Measurements from ENCODE around the gene CASKIN2. TPM values are rescaled to one million over a fixed set of nuclear protein-coding genes. Genes with fewer than 3 reads are reported as not detected.
"Not testable (repeated sequence)": the region's sequence is repeated elsewhere in the genome, so short reads cannot be mapped to it uniquely, and the experiment has no call there.

Gene CASKIN2
- total RNA-seq, 2 experiments from 2014 or later = 1.0 to 1.1 TPM

DNA sequence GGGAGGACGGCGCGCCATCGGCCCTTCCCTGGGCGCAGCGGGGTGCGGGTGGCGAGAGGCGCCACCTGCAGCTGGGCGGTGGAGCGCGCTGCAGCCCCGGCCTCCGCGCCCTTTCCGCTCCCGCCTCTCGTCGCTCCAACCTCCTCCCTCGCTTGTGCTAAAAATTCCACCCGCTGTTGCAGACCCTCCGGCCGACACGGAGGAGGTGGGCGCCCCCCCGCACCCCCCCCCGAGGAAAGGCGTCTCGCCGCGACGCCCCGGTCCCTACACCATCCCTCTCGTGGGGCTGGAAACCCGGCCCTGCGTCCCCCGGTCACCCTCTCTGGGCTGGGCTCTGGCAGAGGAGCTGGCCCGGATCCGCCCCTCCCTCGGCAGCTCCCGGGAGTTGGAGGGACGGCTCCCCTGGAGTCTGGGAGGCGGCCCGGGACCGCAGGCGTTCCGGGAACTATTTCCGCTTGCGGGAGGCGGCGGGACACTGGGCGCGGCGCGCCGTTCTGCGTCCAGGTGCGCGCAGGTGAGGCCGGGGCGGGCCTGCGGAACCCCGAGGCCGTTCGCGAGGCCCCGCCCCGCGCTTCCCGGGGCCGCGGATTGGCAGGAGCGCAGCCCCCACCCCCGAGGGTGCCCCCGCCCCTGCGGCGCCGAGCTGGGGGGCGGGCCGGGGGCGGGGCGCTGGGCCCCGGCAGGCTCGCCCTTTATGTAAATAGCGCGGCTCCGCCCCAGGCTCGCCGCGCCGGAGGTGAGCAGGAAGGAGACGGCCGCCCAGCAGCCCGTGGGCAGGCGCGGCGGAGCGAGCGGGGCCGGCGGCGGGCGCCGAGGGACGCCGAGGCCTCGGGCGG lies 9.9 kb upstream of the CASKIN2 start, which contains the start of gene LLGL2:
LLGL2 (plus strand) TSS at position 728 of the 836 bp plus-strand sequence. CDS start 17,730 bp downstream, outside the sequence.
- H3K9me3 Mint-ChIP-seq = no peaks in the 10 kb centered on the region
- no peak within 1 kb of the TSS for H3K27ac Mint-ChIP-seq
- peaks cover 1% of the 10 kb centered on the region for H3K36me3 Mint-ChIP-seq (ENCODE audit: low read depth)
- CTCF ChIA-PET = interaction anchor here (0.7 to 1.0 kb wide), 3 partner anchors 9 to 100 kb away, joined by 4 read pairs; partner anchors contain the start of gene TSEN54
- H3K4me3 Mint-ChIP-seq = peak within 1 kb of the TSS; percentile 58
- peak; percentile 74 for DNase-seq
- no peaks in the 10 kb centered on the region for H3K27me3 Mint-ChIP-seq (ENCODE audit: low read depth)
- peaks cover 9% of the 10 kb centered on the region for H3K4me1 Mint-ChIP-seq (ENCODE audit: low read depth)
- intact Hi-C loops (cut with micrococcal nuclease) = loop anchor here (1.0 to 2.0 kb wide), 4 partner anchors 9 to 236 kb away; partner anchors contain the start of genes SLC25A19 and TSEN54

DNA sequence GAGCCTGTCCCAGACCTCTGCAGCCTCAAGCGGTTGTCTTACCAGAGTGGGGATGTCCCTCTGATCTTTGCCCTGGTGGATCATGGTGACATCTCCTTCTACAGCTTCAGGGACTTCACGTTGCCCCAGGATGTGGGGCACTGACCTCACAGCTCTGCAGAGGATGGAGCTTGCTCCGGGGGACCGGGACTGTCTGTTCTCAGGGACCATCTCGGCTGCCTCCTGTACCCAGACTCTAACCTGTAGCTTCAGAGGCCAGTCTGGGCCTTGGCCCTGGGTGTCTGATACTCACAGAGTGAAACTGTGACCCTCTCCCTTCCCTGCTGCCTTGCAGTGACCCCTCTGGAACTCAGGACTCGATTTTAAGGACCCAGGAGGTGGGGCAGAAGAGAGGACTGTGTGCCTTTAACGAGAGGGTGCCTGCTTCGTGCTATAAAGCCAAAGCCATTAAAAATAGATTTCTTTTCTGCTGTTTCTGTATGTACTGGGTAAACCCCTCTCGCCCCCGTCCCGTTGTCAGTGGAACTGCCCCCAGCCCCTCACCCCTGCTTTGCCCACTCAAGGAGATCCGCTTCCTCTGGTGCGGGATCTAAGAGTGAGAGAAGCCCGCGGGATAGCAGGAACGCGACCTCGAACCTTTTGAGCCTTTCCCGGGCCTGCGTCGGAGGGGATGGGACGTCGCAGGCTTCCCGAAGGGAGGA lies 9.1 kb upstream of the CASKIN2 start:
- DNase-seq = no peak
- H3K4me1 Mint-ChIP-seq (ENCODE audit: low read depth) = peaks cover 9% of the 10 kb centered on the region
- intact Hi-C loops (cut with micrococcal nuclease) = loop anchor here (2.0 kb wide), 3 partner anchors 64 to 236 kb away; partner anchors contain the start of gene SLC25A19
- H3K27me3 Mint-ChIP-seq (ENCODE audit: low read depth) = no peaks in the 10 kb centered on the region
- CTCF ChIA-PET = interaction anchor here (0.9 to 1.0 kb wide), 3 partner anchors 8 to 99 kb away, joined by 3 to 4 read pairs (median 4); partner anchors contain the start of gene TSEN54
- H3K4me3 Mint-ChIP-seq = peak overlapping the region; percentile 45
- no peak overlapping the region for H3K27ac Mint-ChIP-seq
- H3K9me3 Mint-ChIP-seq = no peaks in the 10 kb centered on the region
- peaks cover 5% of the 10 kb centered on the region for H3K36me3 Mint-ChIP-seq (ENCODE audit: low read depth)

DNA sequence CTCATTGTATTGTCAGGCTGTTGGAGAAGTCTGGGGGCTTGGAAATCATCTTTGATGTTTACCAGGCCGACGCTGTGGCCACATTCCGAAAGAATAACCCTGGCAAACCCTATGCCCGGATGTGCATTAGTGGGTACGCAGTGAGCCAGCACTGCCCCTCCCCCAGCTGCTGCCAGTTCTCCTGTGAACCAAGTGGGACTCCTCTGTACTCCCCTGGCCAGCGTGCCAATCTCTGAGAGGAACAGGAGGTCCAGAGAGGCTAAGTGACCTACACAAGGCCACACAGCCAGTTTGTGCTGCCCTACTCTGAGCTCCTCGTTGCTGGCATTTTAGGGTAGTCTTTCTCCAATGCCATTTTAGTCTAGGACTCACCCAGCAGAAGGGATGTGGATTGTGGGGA lies 8.3 kb upstream of the CASKIN2 start:
- Mint-ChIP-seq H3K36me3 (ENCODE audit: low read depth) (peaks cover 8% of the 10 kb centered on the region), H3K9me3 (no peaks in the 10 kb centered on the region), H3K4me1 (ENCODE audit: low read depth) (peaks cover 12% of the 10 kb centered on the region), H3K27me3 (ENCODE audit: low read depth) (no peaks in the 10 kb centered on the region), H3K4me3 (no peak overlapping the region), H3K27ac (no peak overlapping the region)
- intact Hi-C loops (cut with micrococcal nuclease) = loop anchor here (2.0 kb wide), 3 partner anchors 65 to 235 kb away; partner anchors contain the start of gene SLC25A19
- CTCF ChIA-PET = interaction anchor here (1.0 kb wide), 1 partner anchor 97 kb away, joined by 3 read pairs; no protein-coding TSS in a partner anchor
- DNase-seq = no peak

DNA sequence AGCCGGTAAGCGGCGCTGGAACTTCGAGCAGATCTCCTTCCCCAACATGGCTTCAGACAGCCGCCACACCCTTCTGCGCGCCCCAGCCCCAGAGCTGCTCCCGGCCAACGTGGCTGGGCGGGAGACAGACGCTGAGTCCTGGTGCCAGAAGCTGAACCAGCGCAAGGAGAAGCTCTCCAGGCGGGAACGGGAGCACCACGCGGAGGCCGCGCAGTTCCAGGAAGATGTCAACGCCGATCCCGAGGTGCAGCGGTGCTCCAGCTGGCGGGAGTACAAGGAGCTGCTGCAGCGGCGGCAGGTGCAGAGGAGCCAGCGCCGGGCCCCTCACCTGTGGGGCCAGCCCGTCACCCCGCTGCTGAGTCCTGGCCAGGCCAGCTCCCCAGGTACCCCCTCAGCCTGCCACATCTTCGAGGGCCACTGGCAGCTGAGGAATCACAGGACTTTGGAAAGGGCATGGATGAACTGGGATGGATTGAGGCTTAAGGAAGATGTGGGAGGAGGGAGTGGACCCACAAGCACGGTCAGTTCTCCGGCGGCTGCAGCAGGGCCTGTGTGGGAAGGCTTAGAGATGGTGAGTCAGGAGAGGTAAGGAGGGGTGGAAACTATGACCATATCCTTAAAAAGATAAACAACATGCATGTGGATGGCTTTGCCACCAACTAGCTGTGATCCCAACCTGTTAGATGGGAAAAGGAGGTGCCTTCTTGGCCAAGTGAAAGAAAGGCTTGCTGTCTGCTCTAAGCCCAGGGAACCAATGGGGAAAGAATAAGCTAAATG lies 6.8 kb upstream of the CASKIN2 start:
- intact Hi-C loops (cut with micrococcal nuclease) = no loop called here
- H3K4me1 Mint-ChIP-seq (ENCODE audit: low read depth) = peaks cover 26% of the 10 kb centered on the region
- H3K36me3 Mint-ChIP-seq (ENCODE audit: low read depth) = peaks cover 18% of the 10 kb centered on the region
- DNase-seq = no peak
- H3K9me3 Mint-ChIP-seq = no peaks in the 10 kb centered on the region
- no peak overlapping the region for H3K27ac Mint-ChIP-seq
- no peaks in the 10 kb centered on the region for H3K27me3 Mint-ChIP-seq (ENCODE audit: low read depth)
- no peak overlapping the region for H3K4me3 Mint-ChIP-seq
- CTCF ChIA-PET = interaction anchor here (1.4 kb wide), 1 partner anchor 94 kb away, joined by 3 read pairs; no protein-coding TSS in a partner anchor

DNA sequence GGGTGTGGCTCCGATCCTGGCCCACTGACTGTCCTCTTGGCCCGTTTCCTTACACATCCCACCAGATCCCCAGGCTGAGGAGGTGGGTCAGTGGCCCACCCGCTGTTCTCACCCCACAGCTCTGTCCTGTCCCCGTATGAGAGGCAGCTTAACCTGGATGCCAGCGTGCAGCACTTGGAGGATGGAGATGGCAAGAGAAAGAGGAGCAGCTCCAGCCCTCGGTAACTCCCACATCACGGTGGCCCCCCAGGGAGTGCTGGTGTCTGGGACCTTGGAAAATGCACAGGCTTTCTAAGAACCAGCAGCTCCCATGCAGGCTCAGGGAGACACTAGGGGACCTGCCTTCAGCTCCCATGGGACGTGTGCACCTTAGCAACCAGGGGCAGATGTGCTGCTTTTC lies 6.0 kb upstream of the CASKIN2 start:
- intact Hi-C loops (cut with micrococcal nuclease) = no loop called here

DNA sequence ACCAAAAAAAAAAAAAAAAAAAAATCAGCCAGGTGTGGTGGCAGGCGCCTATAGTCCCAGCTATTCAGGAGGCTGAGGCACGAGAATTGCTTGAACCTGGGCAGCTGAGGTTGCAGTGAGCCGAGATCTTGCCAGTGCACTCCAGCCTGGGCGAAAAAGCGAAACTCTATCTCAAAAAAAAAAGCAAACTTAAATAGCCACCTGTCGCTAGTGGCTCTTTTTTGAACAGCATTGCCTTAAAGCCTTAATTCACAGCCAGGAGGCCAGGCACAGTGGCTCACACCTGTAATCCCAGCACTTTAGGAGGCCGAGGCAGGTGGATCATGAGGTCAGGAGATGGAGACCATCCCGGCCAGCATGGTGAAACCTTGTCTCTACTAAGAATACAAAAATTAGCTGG lies 5.1 kb upstream of the CASKIN2 start:
- DNase-seq; intact Hi-C loops (cut with micrococcal nuclease); H3K9me3 Mint-ChIP-seq; H3K4me3 Mint-ChIP-seq; H3K27me3 Mint-ChIP-seq (ENCODE audit: low read depth); H3K27ac Mint-ChIP-seq: not testable (repeated sequence)
- CTCF ChIA-PET = interaction anchor here (0.6 kb wide), 1 partner anchor 114 kb away, joined by 3 read pairs; no protein-coding TSS in a partner anchor
- Mint-ChIP-seq H3K4me1 (ENCODE audit: low read depth) (peaks cover 20% of the 10 kb centered on the region), H3K36me3 (ENCODE audit: low read depth) (peaks cover 18% of the 10 kb centered on the region)

More for the DNA sequence above, 6.0 kb upstream of the CASKIN2 start:
- DNase-seq = no peak
- Mint-ChIP-seq H3K27me3 (ENCODE audit: low read depth) (no peaks in the 10 kb centered on the region), H3K36me3 (ENCODE audit: low read depth) (peaks cover 18% of the 10 kb centered on the region), H3K4me1 (ENCODE audit: low read depth) (peaks cover 22% of the 10 kb centered on the region), H3K9me3 (no peaks in the 10 kb centered on the region), H3K4me3 (no peak overlapping the region), H3K27ac (no peak overlapping the region)
- CTCF ChIA-PET = interaction anchor here (0.6 to 1.4 kb wide), 2 partner anchors 79 to 93 kb away, joined by 3 read pairs; no protein-coding TSS in a partner anchor

DNA sequence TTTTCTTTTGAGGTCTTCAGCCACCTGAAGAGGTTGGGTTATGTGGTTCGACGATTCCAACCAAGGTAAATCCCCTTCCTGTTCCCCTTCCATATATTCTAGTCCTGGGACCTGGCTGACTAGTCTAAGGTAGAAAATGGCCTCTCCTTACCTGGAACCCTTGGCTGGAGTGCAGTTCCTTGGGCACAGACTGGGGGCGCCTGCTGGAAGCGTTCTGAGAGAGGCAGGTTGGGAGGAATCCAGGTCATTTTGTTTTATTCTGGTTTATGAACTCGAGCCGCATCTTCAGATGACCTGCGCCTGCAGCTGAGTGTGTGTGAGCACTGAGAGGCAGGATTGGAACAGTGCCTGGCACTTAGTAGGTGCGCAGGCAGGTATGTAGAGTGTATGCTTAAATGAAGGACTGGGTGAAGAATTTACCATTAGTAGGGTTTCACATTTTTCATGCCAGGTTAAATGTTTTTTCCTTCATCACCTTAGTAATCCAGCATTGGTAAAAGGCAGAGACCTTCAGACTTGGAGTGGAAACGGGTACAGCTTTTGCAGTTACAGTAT lies 3.7 kb upstream of the CASKIN2 start:
- Mint-ChIP-seq H3K4me3 (no peak overlapping the region), H3K36me3 (ENCODE audit: low read depth) (peaks cover 18% of the 10 kb centered on the region), H3K4me1 (ENCODE audit: low read depth) (peaks cover 22% of the 10 kb centered on the region), H3K27me3 (ENCODE audit: low read depth) (no peaks in the 10 kb centered on the region), H3K9me3 (no peaks in the 10 kb centered on the region), H3K27ac (no peak overlapping the region)
- DNase-seq = no peak
- intact Hi-C loops (cut with micrococcal nuclease) = loop anchor here (5.0 to 10.0 kb wide), 2 partner anchors 233 to 254 kb away; partner anchors contain the start of genes GGA3 and MRPS7
- CTCF ChIA-PET = interaction anchor here (0.6 kb wide), 1 partner anchor 59 kb away, joined by 3 read pairs; no protein-coding TSS in a partner anchor

DNA sequence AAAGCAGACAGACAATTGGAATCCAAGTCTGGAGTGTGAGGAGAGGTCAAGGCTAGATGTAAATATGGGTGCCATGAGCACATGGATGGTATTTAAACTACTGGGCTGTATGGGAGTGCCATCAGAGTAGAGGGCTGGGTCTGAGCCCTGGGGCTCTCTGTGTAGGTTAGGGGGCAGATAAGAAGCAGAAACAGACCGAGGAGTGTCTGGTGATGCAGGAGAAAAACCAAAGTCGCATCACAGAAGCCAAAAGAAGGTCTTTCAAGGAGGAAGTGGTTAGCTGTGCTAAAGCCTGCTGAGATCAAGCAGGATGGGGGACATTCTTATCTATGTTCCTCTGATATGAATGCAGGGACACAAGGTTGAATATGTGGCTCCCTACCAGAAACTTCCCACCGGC lies 2.9 kb upstream of the CASKIN2 start:
- intact Hi-C loops (cut with micrococcal nuclease) = loop anchor here (5.0 to 10.0 kb wide), 2 partner anchors 234 to 253 kb away; partner anchors contain the start of genes GGA3 and MRPS7
- peaks cover 18% of the 10 kb centered on the region for H3K36me3 Mint-ChIP-seq (ENCODE audit: low read depth)
- peaks cover 23% of the 10 kb centered on the region for H3K4me1 Mint-ChIP-seq (ENCODE audit: low read depth)
- H3K27ac Mint-ChIP-seq = no peak overlapping the region
- no peaks in the 10 kb centered on the region for H3K27me3 Mint-ChIP-seq (ENCODE audit: low read depth)
- CTCF ChIA-PET = interaction anchor here (0.6 to 1.1 kb wide), 2 partner anchors 19 to 65 kb away, joined by 3 to 4 read pairs; no protein-coding TSS in a partner anchor
- no peaks in the 10 kb centered on the region for H3K9me3 Mint-ChIP-seq
- DNase-seq = no peak
- peak overlapping the region; percentile 81 for H3K4me3 Mint-ChIP-seq

DNA sequence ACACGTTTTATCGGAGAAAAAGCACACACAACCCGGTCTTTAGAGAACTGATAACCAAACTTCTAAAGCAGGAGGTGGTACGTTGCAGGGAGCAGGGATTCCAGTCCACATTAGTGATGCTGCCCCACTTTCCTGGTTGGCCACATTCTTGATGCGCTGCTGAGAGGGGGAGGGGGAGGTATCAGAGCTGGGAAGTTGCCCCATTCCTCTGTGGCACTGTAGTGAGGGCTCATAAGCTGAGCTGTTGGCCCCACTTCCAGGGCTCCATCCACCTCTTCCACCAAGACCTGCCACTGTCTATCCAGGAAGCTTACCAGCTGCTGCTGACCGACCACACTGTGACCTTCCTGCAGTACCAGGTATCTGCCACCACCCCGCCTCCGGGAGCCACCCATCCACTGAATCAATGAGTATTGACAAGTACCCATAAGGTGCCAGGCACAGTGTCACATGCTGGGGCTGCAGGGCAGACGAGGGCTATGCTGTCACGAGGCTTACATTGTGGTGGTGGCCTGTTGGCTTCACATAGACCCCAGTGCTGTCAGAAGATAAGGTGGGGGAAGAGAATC lies 2.0 kb upstream of the CASKIN2 start:
- DNase-seq = peak; percentile 48
- CTCF ChIA-PET = interaction anchor here (0.6 to 1.1 kb wide), 4 partner anchors 20 to 228 kb away, joined by 3 to 4 read pairs (median 3); partner anchors contain the start of gene SLC25A19
- H3K27ac Mint-ChIP-seq = no peak overlapping the region
- no peaks in the 10 kb centered on the region for H3K27me3 Mint-ChIP-seq (ENCODE audit: low read depth)
- intact Hi-C loops (cut with micrococcal nuclease) = loop anchor here (2.0 to 10.0 kb wide), 5 partner anchors 71 to 253 kb away; partner anchors contain the start of genes GGA3, MRPS7, RECQL5 and SAP30BP
- peaks cover 23% of the 10 kb centered on the region for H3K4me1 Mint-ChIP-seq (ENCODE audit: low read depth)
- peak overlapping the region; percentile 81 for H3K4me3 Mint-ChIP-seq
- peaks cover 18% of the 10 kb centered on the region for H3K36me3 Mint-ChIP-seq (ENCODE audit: low read depth)
- no peaks in the 10 kb centered on the region for H3K9me3 Mint-ChIP-seq

DNA sequence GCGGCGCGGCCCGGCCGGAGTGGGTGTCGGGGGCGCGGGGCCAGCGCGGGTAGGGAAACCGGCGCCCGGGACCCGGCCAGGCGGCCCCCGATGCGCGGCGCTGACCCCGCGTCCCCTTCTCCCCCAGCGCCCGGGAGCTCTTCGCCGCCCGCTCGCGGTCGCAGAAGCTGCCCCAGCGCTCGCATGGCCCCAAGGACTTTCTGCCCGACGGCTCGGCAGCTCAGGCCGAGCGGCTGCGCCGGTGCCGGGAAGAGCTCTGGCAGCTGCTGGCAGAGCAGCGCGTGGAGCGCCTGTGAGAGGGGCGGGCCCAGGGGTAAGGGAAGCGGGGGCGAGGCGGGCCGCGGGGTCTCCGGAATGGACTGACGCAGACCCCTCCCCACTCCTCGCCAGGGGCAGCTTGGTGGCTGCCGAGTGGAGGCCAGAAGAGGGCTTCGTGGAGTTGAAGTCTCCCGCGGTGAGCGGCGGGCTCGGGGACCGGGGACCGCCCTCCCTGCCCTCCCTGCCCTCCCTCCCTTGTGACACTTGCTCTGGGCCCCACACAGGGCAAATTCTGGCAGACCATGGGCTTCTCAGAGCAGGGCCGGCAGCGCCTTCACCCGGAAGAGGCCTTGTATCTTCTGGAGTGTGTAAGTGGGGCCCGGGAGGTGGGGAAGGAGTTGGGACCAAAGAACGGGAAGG lies 1.4 kb upstream of the CASKIN2 start:
- H3K4me1 Mint-ChIP-seq (ENCODE audit: low read depth) = peaks cover 23% of the 10 kb centered on the region
- H3K36me3 Mint-ChIP-seq (ENCODE audit: low read depth) = peaks cover 18% of the 10 kb centered on the region
- H3K27ac Mint-ChIP-seq = no peak overlapping the region
- no peaks in the 10 kb centered on the region for H3K27me3 Mint-ChIP-seq (ENCODE audit: low read depth)
- peak overlapping the region; percentile 81 for H3K4me3 Mint-ChIP-seq
- DNase-seq = peak; percentile 34
- intact Hi-C loops (cut with micrococcal nuclease) = loop anchor here (1.0 to 10.0 kb wide), 8 partner anchors 9 to 252 kb away; partner anchors contain the start of genes GGA3, LLGL2, MRPS7 and RECQL5
- H3K9me3 Mint-ChIP-seq = no peaks in the 10 kb centered on the region
- CTCF ChIA-PET = interaction anchor here (0.7 to 1.3 kb wide), 14 partner anchors 8 to 555 kb away, joined by 3 to 5 read pairs (median 3); partner anchors contain the start of genes LLGL2, SLC25A19 and TMEM94
